Endothelial cell (in vitro differentiated cells): ENCODE data around the gene KIF26A. TPM values are rescaled to one million over a fixed set of nuclear protein-coding genes. Genes with fewer than 3 reads are reported as not detected.

Experiments
- DNase-seq: peaks from one replicate; pipeline ENCODE4 v3.0.0; 2021; ENCODE audit warnings: low spot score
- H3K27ac Mint-ChIP-seq: one replicate; pipeline ENCODE4 v1.8.0; 2021; ENCODE audit warnings: mixed read lengths, inconsistent platforms; ENCODE audit not compliant: unreplicated experiment
- H3K27me3 Mint-ChIP-seq: one replicate; pipeline ENCODE4 v1.8.0; 2021; ENCODE audit warnings: mild to moderate bottlenecking, moderate library complexity, mixed read lengths, inconsistent platforms; ENCODE audit not compliant: unreplicated experiment
- H3K36me3 Mint-ChIP-seq: one replicate; pipeline ENCODE4 v1.8.0; 2021; ENCODE audit warnings: mild to moderate bottlenecking, low read depth, mixed read lengths, inconsistent platforms; ENCODE audit not compliant: unreplicated experiment
- H3K4me1 Mint-ChIP-seq: one replicate; pipeline ENCODE4 v1.8.0; 2021; ENCODE audit warnings: mild to moderate bottlenecking, mixed read lengths, inconsistent platforms; ENCODE audit not compliant: unreplicated experiment
- H3K4me3 Mint-ChIP-seq: one replicate; pipeline ENCODE4 v1.8.0; 2021; ENCODE audit warnings: mild to moderate bottlenecking, mixed read lengths, inconsistent platforms; ENCODE audit not compliant: unreplicated experiment
- H3K9me3 Mint-ChIP-seq: one replicate; pipeline ENCODE4 v1.8.0; 2021; ENCODE audit warnings: mixed read lengths, inconsistent platforms; ENCODE audit not compliant: unreplicated experiment
- total RNA-seq: library from RNA; stranded (reverse); fragmentation: NEBNext Ultra II Directional; extraction: Animal tissue kit (Norgen Biotek cat#: 25700); gene quantifications from one replicate; pipeline ENCODE4 v1.2.1, GENCODE V29; 2021; ENCODE audit not compliant: unreplicated experiment
- TF ChIP-seq, protein P1 (sequence below): fragments of 200-600 bp; sonication (generic); IDR thresholded peaks from one replicate; pipeline ENCODE4 v1.5.0; 2021; ENCODE audit warnings: antibody characterized with exemption; ENCODE audit not compliant: unreplicated experiment

Gene KIF26A
- total RNA-seq, 1 donor from 2014 or later: 96.9 TPM

DNA sequence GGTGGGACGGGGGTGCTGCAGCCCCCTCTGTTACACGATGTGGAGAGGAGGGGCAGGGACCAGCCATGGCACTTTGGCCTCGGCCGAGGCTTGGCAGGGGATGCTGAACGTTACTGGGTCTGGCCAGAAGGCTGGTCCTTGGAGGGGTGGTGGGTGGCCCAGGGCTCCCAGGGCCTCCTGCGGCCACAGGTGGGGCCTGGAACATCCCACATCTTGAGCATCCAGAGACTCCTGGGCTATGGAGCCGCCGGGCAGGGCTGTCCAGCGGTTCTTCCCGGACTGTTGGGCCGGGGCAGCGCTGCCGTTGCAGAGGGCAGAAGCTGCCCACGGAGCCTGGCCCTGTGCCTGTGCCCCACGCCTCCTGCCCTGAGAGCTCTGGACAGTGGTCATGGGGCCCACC lies 15.9 kb downstream of the KIF26A start:
- Mint-ChIP-seq H3K27ac (no peak overlapping the region), H3K27me3 (peaks cover 2% of the 10 kb centered on the region), H3K4me3 (no peak overlapping the region), H3K4me1 (no peaks in the 10 kb centered on the region), H3K36me3 (peaks cover 11% of the 10 kb centered on the region), H3K9me3 (no peaks in the 10 kb centered on the region)
- TF ChIP-seq, protein P1, sequence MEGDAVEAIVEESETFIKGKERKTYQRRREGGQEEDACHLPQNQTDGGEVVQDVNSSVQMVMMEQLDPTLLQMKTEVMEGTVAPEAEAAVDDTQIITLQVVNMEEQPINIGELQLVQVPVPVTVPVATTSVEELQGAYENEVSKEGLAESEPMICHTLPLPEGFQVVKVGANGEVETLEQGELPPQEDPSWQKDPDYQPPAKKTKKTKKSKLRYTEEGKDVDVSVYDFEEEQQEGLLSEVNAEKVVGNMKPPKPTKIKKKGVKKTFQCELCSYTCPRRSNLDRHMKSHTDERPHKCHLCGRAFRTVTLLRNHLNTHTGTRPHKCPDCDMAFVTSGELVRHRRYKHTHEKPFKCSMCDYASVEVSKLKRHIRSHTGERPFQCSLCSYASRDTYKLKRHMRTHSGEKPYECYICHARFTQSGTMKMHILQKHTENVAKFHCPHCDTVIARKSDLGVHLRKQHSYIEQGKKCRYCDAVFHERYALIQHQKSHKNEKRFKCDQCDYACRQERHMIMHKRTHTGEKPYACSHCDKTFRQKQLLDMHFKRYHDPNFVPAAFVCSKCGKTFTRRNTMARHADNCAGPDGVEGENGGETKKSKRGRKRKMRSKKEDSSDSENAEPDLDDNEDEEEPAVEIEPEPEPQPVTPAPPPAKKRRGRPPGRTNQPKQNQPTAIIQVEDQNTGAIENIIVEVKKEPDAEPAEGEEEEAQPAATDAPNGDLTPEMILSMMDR: no peak
- DNase-seq: no peak

DNA sequence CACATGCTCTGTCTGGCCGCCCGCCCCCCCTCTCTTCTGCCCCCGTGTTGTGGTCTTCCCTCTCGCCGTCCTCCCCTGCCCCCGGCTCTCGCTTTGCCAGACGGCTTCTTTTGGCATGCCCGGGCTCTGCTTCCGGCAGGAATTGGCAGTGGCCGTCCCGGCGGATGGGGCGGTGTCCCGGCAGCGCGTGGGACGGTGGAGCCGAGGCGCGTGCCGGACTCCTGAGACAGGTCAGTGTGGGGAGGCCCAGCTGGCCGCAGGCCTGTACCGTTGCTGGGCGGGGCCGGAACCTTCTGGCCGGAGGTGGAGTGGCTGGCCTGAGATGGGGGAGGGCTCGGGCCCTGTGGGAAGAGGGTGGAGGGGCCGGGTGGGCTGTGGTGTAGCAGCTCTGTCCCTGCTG lies 17.1 kb downstream of the KIF26A start:
- Mint-ChIP-seq H3K9me3 (no peaks in the 10 kb centered on the region), H3K4me1 (no peaks in the 10 kb centered on the region), H3K36me3 (peaks cover 11% of the 10 kb centered on the region), H3K27me3 (peaks cover 4% of the 10 kb centered on the region), H3K4me3 (no peak overlapping the region), H3K27ac (no peak overlapping the region)
- TF ChIP-seq, protein P1: no peak
- no peak for DNase-seq

DNA sequence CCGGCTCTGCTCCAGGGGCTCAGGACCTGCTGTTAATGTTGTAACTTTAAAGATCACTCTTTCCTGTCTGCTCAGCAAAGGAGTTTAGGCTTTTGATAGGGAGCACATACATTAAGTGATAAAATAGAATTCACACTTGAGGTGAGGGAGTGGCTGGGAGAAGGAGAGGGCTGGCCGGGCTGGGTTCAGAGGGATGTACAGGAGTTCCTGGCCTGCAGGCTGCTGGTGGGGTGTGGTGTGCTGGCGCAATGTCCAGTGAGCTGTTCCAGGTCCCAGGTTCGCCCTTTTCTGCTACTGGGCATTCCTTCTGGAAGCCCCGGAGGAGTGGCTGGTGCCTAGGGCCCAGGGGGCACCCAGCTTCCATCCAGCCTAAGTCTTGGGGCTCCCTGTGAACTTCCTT lies 17.8 kb downstream of the KIF26A start:
- peaks cover 11% of the 10 kb centered on the region for H3K36me3 Mint-ChIP-seq
- H3K27me3 Mint-ChIP-seq: peaks cover 5% of the 10 kb centered on the region
- no peak for DNase-seq
- TF ChIP-seq, protein P1: no peak
- no peaks in the 10 kb centered on the region for H3K9me3 Mint-ChIP-seq
- no peak overlapping the region for H3K27ac Mint-ChIP-seq
- no peaks in the 10 kb centered on the region for H3K4me1 Mint-ChIP-seq
- H3K4me3 Mint-ChIP-seq: peak overlapping the region; percentile 40

DNA sequence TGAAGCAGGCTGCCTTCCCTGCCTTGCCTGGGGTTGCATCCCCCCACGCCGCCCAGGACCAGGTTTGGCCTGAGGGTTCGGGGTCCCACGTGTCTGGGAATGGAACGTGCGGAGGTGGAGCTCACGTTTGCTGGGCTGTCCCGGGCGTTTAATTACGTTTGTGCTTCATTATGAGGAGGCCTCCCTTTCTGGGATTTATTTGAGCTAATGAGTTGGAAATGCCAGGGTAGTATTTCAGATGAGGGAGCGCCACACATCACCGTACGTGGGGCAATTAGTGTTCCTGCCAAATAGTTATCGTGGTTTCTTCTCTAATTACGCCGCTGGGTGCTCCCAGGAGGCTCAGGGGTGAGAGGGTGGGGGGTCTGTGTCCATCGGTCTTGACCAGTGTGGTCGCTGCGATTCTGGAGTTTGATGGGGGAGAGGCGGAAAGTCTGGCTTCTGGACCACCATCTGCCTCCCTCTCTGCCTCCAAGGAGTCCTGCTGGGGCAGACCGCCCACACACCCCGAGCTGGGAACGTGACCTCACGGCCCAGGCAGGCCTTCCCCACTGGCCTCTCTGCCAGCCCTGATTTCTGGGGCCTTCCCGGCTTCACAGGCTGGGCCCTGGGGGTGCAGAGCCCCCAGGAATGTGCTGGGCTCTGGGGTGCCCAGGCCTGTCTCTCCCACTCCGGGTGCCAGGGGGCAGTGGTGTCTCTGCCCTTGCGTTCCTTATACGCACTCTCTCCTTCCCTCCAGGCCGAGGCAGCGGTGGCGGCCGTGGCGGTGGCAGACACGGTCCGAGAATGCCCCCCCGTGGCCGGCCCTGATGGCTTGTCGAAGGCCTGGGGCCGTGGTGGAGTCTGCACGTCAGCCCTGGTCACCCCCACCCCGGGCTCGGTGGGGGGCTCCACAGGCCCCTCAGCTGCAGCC lies 18.9 kb downstream of the KIF26A start:
- Mint-ChIP-seq H3K9me3 (no peaks in the 10 kb centered on the region), H3K36me3 (peaks cover 7% of the 10 kb centered on the region), H3K4me3 (no peak overlapping the region), H3K27ac (no peak overlapping the region), H3K4me1 (no peaks in the 10 kb centered on the region), H3K27me3 (peaks cover 9% of the 10 kb centered on the region)
- DNase-seq: no peak
- TF ChIP-seq, protein P1: no peak
